ENCODE measurements around the gene EPOP. TPM values are rescaled to one million over a fixed set of nuclear protein-coding genes. Genes with fewer than 3 reads are reported as not detected.

EPOP gene
- total and polyA plus RNA-seq, 2 of the 8 experiments (the other 6 are each of a cell fraction or from before 2014, with no cell fraction given): 1.5 to 3.3 TPM

DNA sequence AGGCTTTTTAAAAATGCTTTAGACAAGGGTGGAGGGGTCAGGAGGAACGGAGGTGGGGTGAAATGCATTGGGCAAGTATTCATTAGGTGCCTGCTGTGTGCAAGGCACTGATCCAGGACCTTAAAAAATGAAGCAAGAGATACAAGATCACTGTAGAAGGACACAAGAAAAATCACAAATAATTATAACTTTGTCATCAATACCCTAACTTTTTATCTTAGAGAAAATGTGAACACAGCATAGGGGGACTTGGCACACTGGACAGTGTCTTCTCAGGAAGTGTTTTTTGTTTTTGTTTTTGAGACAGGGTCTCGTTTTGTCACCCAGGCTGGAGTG is 7.0 kb downstream of the EPOP start:
- Histone ChIP-seq H3K27ac (ENCODE audit: low read depth, low read length) (no peak overlapping the region), H3K27me3 (replicated peaks in 1 of 4; ENCODE audit: control insufficient read depth in 3 of 4, extremely low read depth in 1 of 4, insufficient read depth in 3 of 4, low read length in 3 of 4) (peaks cover 26 to 54% (median 51%) of the 10 kb centered on the region in 4 experiments), H2BK120ac (replicated peaks; ENCODE audit: low read depth, low read length) (no peak overlapping the region), H3K4me3 (ENCODE audit: extremely low read depth in 1 of 4, insufficient read depth in 2 of 4, low read depth in 3 of 4, low read length in 4 of 4) (no peak overlapping the region), H4K8ac (ENCODE audit: extremely low read depth, insufficient read depth, low read length) (no peak overlapping the region), H3K56ac (replicated peaks; ENCODE audit: insufficient read length, low read depth, low read length) (no peak overlapping the region), H3K4me1 (replicated peaks in 1 of 4; ENCODE audit: control insufficient read depth in 3 of 4, insufficient read depth in 4 of 4, low read length in 3 of 4) (peaks cover 4 to 33% (median 17%) of the 10 kb centered on the region in 4 experiments), H4K5ac (ENCODE audit: insufficient read length, low read depth, low read length) (no peak overlapping the region), H3K36me3 (ENCODE audit: control insufficient read depth in 2 of 4, insufficient read depth in 4 of 4, low read length in 3 of 4) (no peaks in the 10 kb centered on the region), H3K4ac (replicated peaks; ENCODE audit: insufficient read length, low read depth, low read length) (no peak overlapping the region), H2BK5ac (ENCODE audit: low read depth, low read length) (no peak overlapping the region), H3K23me2 (ENCODE audit: low read depth, low read length) (peaks cover 2% of the 10 kb centered on the region), H2BK12ac (ENCODE audit: low read depth, low read length) (no peak overlapping the region), H2BK15ac (ENCODE audit: low read length) (no peak overlapping the region), H3K4me2 (ENCODE audit: insufficient read depth in 1 of 2, low read depth in 2 of 2, low read length in 2 of 2) (no peak overlapping the region), H4K20me1 (replicated peaks in 1 of 2; ENCODE audit: control insufficient read depth in 1 of 2, insufficient read depth in 2 of 2, low read length in 2 of 2) (peaks cover 0 to 9% of the 10 kb centered on the region in 2 experiments), H2AK5ac (ENCODE audit: low read depth, low read length) (no peak overlapping the region), H3K18ac (ENCODE audit: extremely low read depth, low read length) (no peak overlapping the region), H2BK20ac (ENCODE audit: low read length) (no peak overlapping the region), H3K9me3 (ENCODE audit: insufficient read depth in 2 of 2, low read depth in 1 of 2, low read length in 1 of 2) (no peaks in the 10 kb centered on the region), H3K79me2 (ENCODE audit: control insufficient read depth in 1 of 2, insufficient read depth in 2 of 2, low read length in 2 of 2) (no peaks in the 10 kb centered on the region), H3K79me1 (ENCODE audit: low read depth, low read length) (no peaks in the 10 kb centered on the region), H2AFZ (ENCODE audit: low read length) (no peak overlapping the region), H3K14ac (ENCODE audit: insufficient read length) (no peak overlapping the region), H3K9ac (replicated peaks in 1 of 4; ENCODE audit: extremely low read depth in 1 of 4, low read depth in 3 of 4, low read length in 3 of 4) (no peak overlapping the region), H3K23ac (ENCODE audit: insufficient read length) (no peak overlapping the region), H4K91ac (replicated peaks; ENCODE audit: insufficient read length, low read length) (no peak overlapping the region)
- FAIRE-seq (no peak), DNase-seq (ENCODE audit: low read depth in 1 of 2, low spot score in 2 of 2) (no peak)
- TF ChIP-seq RNF2 (IDR thresholded peaks at IDR 0.05; ENCODE audit: borderline replicate concordance, low read depth, low read length, missing control alignments, poor library complexity, severe bottlenecking) (no peak), KDM5A (IDR thresholded peaks at IDR 0.05; ENCODE audit: low read length) (no peak), FOSL1 (IDR thresholded peaks at IDR 0.05; ENCODE audit: insufficient read depth, low read depth, low read length) (no peak), BCL11A (IDR thresholded peaks at IDR 0.05; ENCODE audit: low read depth in 2 of 2, low read length in 2 of 2) (no peak), RAD21 (IDR thresholded peaks at IDR 0.05 in 1 of 2, conservative IDR thresholded peaks at IDR 0.05 in 1 of 2; ENCODE audit: low read depth in 2 of 2, low read length in 2 of 2) (no peak), SAP30 (IDR thresholded peaks at IDR 0.05; ENCODE audit: insufficient read depth, insufficient replicate concordance, low read length) (no peak)
- ChIA-PET CTCF (ENCODE audit: partially characterized antibody) (interaction anchor here (0.6 to 29.5 kb wide), 38 partner anchors 10 to 834 kb away, joined by 3 to 795 read pairs (median 6); partner anchors contain the start of gene SRCIN1), POLR2A (ENCODE audit: partially characterized antibody) (interaction anchor here (0.6 to 3.8 kb wide), 14 partner anchors 9 to 334 kb away, joined by 3 to 18 read pairs (median 4); partner anchors contain the start of gene SRCIN1)
- WGBS, 2 experiments (ENCODE audit: extremely low coverage in 1 of 2, insufficient coverage in 1 of 2, insufficient read length in 1 of 2, insufficient replicate concordance in 2 of 2, low coverage in 1 of 2, low lambda C conversion rate in 2 of 2, missing lambda C conversion rate in 1 of 2): 34% methylated on average over 2 of the region's 2 CpGs; no CpG with 5 or more reads in 1 of the 2 experiments
